ENCODE data around the gene HAGH.

The HAGH gene

DNA sequence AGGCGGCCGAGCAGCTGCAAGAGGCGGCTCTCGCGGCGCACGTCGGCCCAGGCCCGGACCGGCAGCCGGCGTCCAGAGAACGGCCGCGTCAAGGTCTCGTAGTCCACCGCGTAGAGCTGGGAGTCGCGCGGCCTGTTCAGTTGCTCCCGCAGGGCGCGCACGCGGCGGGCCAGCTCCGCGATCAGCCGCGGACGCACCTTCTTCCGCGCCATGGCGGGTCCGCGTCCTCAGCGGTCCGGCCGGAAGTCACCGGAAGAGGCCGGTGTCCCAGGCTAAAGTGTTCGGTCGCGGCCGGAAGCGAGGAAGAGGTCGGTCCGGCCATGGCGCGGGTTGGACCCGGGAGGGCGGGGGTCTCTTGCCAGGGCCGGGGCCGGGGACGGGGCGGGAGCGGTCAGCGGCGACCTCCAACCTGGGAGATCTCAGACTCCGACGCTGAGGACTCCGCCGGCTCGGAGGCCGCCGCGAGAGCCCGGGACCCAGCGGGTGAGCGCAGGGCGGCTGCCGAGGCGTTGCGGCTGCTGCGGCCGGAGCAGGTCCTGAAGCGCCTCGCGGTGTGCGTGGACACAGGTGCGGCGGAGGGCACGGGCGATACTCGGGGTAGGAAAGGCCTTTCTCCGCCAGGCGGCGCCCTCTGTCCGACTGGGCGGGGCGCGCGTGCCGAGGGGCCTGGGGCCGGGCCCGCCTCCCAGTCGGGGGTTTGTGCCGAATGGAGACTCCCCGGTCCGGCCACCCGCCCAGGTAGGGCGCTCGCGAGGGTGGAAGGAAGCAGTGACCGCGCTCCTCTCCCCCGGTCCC, 53.5 kb downstream of the HAGH start, which contains the start of gene MRPS34:
Gene MRPS34, minus strand, starts transcription at position 227 of the 795 bp plus-strand sequence. Its CDS starts 15 bp downstream, at position 212.
- DNase-seq, result peak; percentile 78

DNA sequence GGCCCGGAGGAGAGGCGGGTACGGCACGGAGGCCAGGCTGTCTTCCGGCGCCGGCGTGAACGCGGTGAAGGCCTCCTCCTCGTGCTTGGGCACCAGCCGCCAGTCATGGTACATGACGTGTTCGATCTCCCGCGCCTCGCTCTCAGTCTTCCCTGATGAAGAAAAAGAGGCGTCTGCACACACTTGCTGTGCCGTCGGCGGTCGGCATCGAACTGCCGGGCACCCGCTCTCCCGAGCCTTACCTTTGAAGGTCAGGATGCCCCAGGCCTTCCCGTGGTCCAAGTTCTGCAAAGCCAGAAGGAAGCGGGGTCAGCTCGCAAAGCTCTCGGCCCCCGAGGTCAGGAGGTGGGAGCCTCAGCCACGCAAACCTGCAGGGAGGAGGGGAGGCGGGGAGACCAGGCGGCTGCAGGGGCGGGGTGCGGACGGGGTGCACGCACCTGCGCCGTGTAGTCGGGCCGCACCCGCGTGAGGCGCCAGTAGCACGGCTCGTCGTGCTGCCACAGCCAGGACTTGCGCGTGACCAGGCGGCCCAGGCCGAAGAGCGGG, 54.2 kb downstream of the HAGH start, which contains the start of gene EME2:
Gene EME2, plus strand, starts transcription at position 449 of the 546 bp plus-strand sequence. CDS start 418 bp downstream, outside the sequence.
- no peak for DNase-seq

DNA sequence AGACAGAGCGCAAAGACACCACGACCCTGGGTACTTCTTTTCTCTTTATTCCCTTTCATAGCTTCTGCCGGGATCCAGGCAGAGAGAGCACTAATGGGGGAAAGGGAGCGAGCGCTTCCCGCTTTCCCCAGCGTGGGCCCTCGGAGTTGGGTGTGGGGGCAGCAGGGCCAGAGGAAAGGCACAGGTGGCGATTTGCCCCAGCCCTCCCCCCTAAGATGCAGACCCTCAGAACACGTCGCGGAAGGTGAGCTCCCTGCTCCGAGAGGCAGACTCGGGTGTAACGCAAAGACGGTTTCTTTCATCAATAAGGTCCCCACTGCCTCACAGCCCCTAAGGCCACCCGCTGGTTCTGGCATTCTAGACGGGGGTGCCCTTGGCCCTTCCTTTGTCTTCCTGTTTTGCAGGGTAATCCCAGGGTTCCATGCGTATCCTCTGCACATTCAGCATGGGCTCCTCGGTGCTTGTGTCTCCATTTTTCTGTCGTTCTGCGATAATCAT, 54.7 kb downstream of the HAGH start:
- DNase-seq, result no peak

DNA sequence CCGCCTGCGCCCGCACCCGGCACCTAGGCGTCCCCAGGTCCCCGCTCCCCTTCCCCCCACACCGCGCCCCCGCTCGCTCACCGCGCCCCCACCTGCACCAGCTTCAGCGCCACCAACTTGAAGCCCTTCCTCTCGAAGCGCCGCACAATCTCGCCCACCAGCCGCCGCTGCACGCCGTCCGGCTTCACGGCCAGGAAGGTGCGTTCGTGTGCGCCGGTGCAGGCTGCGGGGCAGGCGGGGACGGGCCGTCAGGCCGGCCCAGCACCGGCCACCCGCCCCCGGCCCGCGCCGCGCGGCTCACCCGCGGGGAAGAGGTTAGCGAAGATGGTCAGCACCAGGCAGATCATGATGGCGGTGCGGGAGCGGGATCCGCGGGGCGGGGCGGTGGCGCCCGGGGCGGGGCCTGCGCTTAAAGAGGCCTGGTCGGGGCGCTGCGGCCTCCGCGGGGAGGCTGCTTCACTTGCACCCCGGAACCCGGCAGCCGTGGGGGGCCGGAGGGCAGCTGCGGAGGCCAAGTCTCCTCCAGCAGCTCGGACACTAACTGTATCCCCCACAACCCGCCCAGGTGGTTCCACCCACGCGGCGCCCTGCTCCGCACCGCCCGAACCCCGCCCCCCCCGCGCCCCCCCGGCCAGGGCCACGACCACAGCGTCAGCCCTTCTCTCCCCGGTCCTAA, 55.3 kb downstream of the HAGH start, which contains the start of gene NME3:
Gene NME3, minus strand, starts transcription at position 356 of the 676 bp plus-strand sequence. Its CDS starts 9 bp downstream, at position 347.
- DNase-seq, result peak; percentile 47

DNA sequence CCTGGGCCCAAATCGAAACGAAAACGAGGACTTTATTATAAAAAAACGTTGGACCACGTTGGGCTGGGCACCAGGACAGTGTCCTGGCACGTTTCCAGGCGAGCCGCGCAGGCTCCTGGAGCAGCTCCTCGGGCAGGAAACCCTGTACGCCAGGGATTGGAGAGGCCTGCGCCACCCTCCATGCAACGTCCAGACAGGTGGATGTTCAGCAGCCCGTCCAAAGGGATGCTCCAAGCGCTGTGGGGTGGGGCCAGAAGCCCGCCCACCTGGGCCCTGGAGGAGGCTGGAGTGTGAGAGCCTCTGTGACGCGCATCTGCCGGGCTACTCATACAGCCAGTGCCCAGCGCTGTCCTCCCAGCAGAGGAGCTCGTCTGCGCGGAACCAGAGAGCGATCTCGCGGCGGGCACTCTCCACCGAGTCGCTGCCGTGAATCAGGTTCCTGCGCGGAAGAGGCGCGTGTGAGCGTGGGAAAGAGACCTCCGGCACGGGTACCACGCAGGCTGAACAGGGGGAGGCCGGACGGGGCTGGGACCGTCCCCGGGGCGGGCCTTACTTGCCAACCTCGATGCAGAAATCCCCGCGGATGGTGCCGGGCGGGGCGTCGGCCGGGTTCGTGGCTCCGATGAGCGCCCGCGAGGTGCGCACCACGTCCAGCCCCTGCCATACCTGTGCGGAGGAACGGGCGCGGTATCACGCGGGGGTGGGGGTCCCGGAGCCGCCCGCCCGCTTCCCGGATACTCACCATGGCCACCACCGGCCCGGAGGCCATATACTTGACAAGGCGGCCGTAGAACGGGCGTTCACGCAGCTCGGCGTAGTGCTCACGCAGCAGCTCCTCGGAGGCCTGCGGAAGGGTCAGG, 56.1 kb downstream of the HAGH start:
- DNase-seq, result peak; percentile 39

DNA sequence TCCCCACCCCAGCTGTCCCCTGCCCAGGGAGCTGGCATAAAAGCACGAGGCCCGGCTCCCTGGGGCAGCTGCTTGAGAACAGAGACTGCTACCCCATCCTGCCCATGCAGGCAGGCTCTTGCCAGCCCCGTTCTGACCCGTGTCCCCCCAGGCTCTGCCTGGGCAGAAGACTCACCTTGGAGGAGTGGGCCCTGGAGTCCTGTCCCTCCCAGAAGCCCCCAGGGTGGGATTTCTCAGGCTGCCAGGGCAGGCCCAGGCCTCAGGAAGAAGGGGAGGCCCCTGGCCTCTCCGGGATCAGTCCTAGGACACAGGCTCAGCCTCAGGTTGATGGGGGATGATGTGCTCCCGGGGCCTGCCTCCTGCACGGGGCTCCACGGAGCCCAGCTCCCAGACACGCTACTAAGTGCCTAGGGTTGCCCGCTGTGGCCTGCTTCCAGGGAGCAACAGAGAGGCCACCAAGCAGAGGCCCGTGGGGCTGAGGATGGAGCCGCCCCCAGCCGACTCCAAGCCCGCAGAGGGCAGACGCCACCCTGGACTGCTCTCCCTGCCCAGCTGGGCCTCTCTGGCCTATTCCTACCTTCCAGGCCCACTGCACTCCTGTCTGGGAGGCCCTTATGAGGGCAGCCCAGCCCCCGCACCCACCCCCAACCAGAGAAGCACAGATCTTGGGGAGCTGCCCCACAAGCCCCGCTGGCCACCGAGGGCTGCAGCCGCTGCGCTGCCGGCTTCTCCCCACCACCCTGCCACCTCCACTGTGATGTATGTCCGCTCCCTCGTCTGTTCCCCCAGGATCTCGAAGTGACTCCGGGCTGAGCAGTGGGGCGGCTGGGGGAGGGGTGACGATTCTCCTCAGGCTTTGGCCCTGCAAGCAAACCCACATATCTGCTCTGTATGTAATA, 57.0 kb downstream of the HAGH start:
- DNase-seq, result no peak

DNA sequence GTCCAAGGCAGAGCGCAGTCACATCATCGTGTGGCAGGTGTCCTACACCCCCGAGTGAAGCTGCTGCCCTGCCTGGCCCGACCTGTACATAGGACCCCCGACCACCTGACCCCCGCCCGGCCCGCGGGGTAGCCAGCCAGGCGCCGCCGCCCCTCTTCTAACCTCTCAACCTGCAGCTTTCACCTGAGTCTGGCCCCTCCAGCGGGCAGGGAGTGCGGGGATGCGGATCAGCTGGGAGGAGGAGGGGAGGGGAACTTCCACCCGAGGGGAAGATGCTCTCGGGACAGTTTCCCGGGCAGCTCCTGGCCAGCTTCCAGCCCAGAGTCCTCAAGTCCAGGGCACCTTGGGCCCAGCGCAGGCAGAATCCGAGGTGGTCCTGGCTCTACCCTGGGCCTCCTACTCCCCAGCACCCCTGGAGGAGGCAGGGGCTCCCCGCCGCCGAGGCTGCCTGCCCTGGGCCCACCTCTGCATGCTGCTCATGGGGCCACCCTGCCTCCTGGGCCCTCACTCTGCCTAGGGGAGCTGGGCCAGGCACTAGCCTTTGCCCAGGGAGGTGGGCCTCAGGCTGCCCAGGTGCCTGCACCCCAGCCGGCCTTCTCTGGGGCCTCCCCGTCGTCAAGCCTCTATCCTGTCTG, 57.7 kb downstream of the HAGH start:
- DNase-seq, result no peak

DNA sequence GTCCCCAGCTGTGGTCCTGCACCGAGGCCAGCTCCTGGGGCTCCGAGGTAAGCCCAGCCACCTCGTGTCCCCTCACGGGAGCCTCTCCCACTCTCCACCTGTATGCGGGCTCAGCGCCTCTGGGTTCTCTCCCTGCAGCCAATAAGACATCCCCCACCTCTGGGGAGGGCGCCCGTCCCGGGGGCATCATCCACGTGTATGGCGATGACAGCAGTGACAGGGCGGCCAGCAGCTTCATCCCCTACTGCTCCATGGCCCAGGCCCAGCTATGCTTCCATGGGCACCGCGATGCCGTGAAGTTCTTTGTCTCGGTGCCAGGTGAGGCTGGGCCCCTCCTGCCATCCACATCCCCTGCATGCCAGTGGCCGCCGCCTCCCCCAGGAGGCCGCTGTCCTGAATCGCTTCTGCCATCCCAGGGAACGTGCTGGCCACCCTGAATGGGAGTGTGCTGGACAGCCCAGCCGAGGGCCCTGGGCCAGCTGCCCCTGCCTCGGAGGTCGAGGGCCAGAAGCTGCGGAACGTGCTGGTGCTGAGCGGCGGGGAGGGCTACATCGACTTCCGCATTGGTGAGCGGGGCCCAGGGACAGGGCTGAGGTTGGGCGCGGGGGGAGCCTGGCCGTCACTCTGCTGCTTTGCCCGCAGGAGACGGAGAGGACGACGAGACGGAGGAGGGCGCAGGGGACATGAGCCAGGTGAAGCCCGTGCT, 58.4 kb downstream of the HAGH start:
- DNase-seq, result no peak

DNA sequence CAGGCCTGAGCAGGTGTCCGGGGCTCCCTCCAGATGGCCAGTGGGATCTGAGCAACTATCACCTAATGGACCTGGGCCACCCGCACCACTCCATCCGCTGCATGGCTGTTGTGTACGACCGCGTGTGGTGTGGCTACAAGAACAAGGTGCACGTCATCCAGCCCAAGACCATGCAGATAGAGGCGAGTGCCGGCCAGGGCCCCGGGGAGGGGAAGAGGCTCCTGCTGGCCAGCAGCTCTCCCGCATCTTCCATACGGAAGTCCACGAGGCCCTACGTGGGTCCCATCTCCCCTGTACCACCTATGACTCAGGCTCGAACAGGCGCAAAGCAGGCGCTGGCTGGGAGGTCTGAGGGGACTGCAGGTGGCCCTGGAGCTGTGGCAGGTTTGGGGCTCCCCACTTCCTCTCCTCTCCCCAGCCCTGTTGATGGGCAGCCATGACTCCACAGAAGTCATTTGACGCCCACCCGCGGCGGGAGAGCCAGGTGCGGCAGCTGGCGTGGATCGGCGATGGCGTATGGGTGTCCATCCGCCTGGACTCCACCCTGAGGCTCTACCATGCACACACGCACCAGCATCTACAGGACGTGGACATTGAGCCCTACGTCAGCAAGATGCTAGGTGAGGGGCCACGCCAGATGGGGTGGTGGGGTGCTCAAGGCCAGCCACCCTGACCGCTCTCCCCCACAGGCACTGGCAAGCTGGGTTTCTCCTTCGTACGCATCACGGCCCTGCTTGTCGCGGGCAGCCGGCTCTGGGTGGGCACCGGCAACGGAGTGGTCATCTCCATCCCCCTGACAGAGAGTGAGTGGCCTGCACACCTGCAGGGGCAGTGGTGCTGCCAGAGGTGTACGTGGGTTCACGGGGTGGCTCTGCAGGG, 59.3 kb downstream of the HAGH start:
- DNase-seq, result no peak

DNA sequence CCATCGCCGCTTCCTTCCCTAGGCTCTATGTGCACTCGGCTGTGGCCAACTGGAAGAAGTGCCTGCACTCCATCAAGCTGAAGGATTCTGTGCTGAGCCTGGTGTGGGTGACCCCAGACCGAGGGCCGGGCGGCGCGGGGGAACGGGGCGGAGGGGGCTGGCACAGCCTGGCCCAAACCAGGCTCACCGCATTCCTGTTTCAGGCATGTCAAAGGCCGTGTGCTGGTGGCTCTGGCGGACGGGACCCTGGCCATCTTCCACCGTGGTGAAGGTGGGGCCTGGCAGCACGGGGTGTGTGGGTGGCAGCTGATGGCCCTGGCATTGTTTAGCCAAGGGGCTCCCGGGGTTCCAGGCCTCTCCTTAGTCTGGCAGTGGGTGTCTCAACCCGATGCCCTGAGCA, 59.9 kb downstream of the HAGH start:
- no peak for DNase-seq

DNA sequence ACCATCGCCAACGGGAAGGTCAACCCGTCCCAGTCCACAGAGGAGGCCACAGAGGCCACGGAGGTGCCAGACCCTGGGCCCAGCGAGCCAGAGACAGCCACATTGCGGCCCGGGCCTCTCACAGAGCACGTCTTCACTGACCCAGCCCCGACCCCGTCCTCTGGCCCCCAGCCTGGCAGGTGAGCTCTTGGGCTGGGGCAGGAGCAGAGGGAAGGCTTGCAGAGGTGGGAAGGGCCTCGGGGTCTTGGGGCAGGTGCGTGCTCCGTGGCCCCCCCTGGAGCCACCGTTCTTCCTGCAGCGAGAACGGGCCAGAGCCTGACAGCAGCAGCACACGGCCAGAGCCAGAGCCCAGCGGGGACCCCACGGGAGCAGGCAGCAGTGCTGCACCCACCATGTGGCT, 60.4 kb downstream of the HAGH start:
- no peak for DNase-seq

DNA sequence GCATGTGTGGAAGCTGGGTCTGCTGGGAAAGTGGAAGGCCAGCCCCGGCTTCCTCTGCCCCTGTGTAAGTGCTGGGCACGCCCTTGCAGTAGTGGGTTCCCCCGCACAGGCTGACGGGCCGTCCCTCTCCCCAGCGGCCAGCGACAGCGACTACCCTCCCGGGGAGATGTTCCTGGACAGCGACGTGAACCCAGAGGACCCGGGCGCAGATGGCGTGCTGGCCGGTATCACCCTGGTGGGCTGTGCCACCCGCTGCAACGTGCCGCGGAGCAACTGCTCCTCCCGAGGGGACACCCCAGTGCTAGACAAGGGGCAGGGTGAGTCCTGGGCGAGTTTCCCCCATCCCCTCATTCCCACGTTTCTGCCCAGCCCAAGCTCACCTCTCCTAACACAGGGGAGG, 60.8 kb downstream of the HAGH start:
- DNase-seq, result no peak

DNA sequence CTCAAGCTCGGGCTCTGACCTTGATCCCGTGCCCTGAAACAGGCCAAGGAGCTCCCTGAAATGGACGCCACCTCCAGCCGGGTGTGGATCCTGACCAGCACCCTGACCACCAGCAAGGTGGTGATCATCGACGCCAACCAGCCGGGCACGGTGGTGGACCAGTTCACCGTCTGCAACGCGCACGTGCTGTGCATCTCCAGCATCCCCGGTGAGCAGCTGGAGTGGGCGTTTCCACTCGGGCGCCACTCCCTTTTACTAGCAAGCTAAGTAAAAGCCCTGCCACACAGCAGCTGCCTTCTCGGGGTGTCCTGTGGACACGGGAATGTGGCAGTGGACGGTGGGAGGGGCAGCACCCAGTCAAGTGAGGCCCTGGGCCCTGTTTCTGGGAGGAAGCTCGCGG, 61.7 kb downstream of the HAGH start:
- no peak for DNase-seq

DNA sequence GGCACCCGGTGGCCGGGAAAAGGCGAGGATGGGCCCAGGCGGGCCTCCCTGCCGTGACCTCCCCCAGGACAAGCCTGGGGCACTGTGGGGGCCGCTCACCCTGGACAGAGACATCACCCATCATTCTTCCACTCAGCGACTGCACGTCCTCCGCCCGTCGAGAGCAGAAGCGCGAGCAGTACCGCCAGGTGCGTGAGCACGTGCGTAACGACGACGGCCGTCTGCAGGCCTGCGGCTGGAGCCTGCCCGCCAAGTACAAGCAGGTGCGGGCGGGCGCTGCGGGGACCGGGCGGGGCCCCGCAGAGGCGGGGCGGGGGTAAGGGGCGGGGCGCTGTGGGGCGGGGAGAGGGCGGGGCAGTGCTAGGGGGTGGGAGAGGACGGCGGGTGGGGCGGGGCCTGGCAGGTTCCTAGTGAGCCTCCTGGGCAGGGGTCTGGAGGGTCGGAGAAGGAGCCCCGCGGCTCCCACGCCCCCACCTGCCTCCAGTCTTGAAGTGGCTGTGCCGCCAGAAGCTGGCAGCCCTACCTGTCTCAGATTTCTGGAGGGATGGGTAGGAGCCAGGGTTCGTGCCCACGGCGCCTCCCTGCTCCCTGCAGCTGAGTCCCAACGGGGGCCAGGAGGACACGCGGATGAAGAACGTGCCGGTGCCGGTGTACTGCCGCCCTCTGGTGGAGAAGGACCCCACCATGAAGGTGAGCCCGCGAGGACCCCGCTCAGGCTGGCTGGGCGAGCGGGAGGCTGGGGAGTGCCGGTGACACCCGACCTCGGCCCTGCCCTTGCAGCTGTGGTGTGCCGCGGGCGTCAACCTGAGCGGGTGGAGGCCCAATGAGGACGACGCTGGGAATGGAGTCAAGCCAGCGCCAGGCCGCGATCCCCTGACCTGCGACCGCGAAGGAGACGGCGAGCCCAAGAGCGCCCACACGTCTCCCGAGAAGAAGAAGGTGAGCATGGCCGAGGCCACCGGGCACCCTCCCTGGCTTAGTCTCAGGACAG, 62.8 kb downstream of the HAGH start:
- peak; percentile 41 for DNase-seq

DNA sequence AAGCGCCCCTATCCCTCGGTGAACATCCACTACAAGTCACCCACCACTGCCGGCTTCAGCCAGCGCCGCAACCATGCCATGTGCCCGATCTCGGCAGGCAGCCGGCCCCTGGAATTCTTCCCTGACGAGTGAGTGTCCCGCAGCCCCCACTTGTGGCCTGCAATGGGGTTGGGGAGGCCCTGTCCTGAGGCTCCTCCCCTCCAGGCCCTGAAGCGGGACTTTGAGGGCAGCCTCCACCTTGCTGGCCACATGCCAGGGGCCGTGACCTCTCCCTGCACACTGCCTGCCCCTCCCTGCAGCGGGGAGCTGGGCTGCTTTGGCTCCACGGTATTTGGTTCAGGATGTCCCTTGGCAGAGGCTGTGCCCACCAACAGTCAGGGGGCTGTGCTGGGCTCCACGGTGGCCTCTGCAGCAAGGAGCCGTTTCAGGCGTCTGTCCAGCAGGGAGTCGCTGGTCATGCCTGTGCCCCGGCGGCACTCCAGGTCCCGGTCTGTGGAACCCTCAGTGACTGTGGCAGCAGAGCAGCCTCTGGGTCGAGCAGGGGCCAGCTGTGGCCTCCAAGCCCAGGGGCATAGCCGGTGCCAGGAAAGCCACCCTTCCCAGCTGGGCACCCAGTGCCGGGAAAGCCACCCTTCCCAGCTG, 63.6 kb downstream of the HAGH start:
- DNase-seq, result no peak

DNA sequence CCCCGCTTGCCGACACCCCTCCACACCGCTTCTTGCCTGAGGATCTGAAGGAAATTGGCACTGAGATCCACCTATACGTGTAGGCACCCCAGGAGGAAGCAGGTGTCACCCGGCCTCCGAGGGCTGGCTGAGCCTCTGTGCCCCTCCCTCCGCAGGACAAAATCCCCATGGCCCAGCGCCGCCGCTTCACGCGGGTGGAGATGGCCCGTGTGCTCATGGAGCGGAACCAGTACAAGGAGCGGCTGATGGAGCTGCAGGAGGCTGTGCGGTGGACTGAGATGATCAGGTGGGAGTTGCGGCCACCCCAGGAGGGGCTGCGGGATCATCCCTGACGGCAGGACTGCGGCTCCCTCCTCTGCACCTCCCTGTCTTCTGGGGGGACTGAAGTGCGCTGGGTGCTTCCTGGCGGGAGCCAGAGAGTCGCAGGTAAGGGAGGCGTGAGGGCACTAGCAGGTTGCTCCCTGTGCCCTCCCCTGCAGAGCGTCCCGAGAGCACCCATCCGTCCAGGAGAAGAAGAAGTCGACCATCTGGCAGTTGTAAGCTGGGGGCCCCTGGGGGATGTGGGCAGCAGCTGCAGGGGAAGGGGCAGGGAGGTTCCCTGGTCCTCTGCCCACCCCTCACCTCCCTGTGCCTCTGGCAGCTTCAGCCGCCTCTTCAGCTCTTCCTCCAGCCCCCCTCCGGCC, 64.3 kb downstream of the HAGH start:
- no peak for DNase-seq

DNA sequence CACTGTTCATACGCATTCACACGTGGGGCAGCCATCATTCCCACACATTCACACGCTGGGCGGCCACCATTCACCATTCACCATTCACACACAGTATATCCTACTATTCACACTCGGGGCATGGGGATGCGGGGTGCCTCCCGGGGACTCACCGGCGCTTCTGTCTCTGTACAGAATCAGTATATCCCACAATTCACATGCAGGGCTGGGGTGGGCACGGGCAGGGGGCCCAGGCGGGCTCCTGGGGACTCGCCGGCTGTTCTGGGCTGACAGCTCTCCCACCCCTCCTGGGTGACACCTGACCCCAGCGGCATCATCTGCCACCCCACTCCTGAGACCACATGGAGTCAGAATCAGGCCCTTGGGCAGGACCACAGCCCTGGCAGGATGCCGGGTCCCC, 64.9 kb downstream of the HAGH start:
- DNase-seq, result no peak
